Pancreas (tissue), 10 donors: Measurements from ENCODE around the gene GPX3. TPM values are rescaled to one million over a fixed set of nuclear protein-coding genes. Genes with fewer than 3 reads are reported as not detected.

ENCODE experiments used
- ATAC-seq, 4 donors: fragments of 200-7000 bp; cut with Tn5 transposase; one replicate each; pipeline versions ENCODE4 v1.8.0 to v1.9.1; 2020; ENCODE audit warnings: mild to moderate bottlenecking in 4 of 4, moderate library complexity in 4 of 4
- DNase-seq, 6 donors: peaks; one replicate each; pipeline ENCODE4 v3.0.0-alpha.2; 2020
- FAIRE-seq: peaks from 2 replicates; lab custom pipeline; 2012; peaks lifted over from hg19 to GRCh38; lab: Jason Lieb, UNC
- H3K27ac ChIP-seq, 4 donors: fragments of 200-600 bp; sonication (generic); 1 replicate in 3 of 4; 2 replicates in 1 of 4; pipeline versions ENCODE4 v1.5.0 to v1.8.0; 2020
- H3K27me3 ChIP-seq, 4 donors: fragments of 200-600 bp; one replicate each; pipeline ENCODE4 v1.8.0; 2021
- H3K36me3 ChIP-seq, 3 donors: fragments of 200-600 bp; sonication (generic) in 1 of 3; one replicate each; pipeline versions ENCODE4 v1.5.0 to v1.8.0; 2020 to 2021
- H3K4me1 ChIP-seq, 3 donors: fragments of 200-600 bp; one replicate each; pipeline ENCODE4 v1.8.0; 2021
- H3K4me3 ChIP-seq, 4 donors: fragments of 200-600 bp; sonication (generic) in 2 of 4; one replicate each; pipeline versions ENCODE4 v1.5.0 to v1.8.0; 2020 to 2021
- H3K9me3 ChIP-seq, 4 donors: fragments of 200-600 bp; one replicate each; pipeline ENCODE4 v1.8.0; 2021
- WGBS, 2 donors: extraction: QIAGEN DNeasy Blood & Tissue Kit; methylation state at CpG; one replicate each; pipeline ENCODE4 v1.1.7; 2013; 5-methylcytosine and 5-hydroxymethylcytosine counted together
- intact Hi-C, 3 donors: fragments of 100-400 bp; cut with DNase I; formaldehyde crosslinking; loops; one replicate each; pipeline versions ENCODE4 v1.11.1 to v1.14.2; 2022
- polyA plus RNA-seq, 2 donors: library from polyadenylated mRNA; stranded (reverse); fragments of 200-250 nt; gene quantifications; one replicate each; pipeline ENCODE4 v1.2.3, GENCODE V29; 2013
- total RNA-seq, 6 donors: library from RNA; stranded (reverse); fragmentation: NEBNext Ultra II Directional in 4 of 6; extraction: Animal tissue kit (Norgen Biotek cat#: 25700) in 4 of 6; gene quantifications; one replicate each; pipeline versions ENCODE4 v1.2.1 to v1.2.4, GENCODE V29; 2021 to 2023
- TF ChIP-seq, protein P1 (sequence below), 4 donors: fragments of 200-600 bp; sonication (generic) in 3 of 4; IDR thresholded peaks; one replicate each; pipeline versions ENCODE4 v1.5.0 to v1.8.0; 2021; ENCODE audit warnings: antibody characterized with exemption in 4 of 4
- donor health status: healthy with polysubstance abuse.
- donor health status: DM: no; HTN: no; CAD: no; lungs with moderate emphysema.
- donor health status: DM: no; HTN: no; CAD: no.
- donor health status: control.
- donor health status: control.
- donor health status: Bipolar disorder and iron deficiency.
- donor health status: DM: yes; HTN: yes; CAD: no.
- donor health status: DM: no; HTN: no; CAD: no.
- donor health status: DM: no; HTN: no; CAD: no.
- donor health status: DM: yes; HTN: yes; CAD: no.

Gene GPX3
- total and polyA plus RNA-seq, 8 donors = 26.3 to 298 (median 61.6) TPM

DNA sequence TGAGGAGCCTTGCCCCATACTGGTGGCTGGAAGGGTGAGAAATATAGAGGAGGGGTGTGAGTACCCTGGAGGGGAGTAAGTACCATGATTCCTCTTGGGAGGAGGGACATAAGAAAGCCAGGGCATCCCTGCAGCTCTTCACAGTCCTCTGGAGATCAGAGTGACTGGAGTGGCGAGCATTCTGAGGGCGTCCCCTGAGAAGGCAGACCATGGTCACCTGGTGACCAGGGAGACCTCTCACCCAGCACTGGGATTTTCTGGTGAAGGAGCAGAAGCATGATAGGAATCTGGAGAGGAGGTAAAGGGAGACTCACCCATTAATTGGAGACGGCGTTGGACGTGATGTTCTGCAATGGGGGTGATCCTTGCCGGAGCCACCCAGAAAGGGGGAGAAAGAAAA is 27.7 kb upstream of the GPX3 start:
- Histone ChIP-seq H3K4me3 (no peak overlapping the region), H3K27me3 (no peaks in the 10 kb centered on the region), H3K36me3 (no peaks in the 10 kb centered on the region), H3K4me1 (no peaks in the 10 kb centered on the region), H3K27ac (no peak overlapping the region), H3K9me3 (no peaks in the 10 kb centered on the region)
- TF ChIP-seq, protein P1, sequence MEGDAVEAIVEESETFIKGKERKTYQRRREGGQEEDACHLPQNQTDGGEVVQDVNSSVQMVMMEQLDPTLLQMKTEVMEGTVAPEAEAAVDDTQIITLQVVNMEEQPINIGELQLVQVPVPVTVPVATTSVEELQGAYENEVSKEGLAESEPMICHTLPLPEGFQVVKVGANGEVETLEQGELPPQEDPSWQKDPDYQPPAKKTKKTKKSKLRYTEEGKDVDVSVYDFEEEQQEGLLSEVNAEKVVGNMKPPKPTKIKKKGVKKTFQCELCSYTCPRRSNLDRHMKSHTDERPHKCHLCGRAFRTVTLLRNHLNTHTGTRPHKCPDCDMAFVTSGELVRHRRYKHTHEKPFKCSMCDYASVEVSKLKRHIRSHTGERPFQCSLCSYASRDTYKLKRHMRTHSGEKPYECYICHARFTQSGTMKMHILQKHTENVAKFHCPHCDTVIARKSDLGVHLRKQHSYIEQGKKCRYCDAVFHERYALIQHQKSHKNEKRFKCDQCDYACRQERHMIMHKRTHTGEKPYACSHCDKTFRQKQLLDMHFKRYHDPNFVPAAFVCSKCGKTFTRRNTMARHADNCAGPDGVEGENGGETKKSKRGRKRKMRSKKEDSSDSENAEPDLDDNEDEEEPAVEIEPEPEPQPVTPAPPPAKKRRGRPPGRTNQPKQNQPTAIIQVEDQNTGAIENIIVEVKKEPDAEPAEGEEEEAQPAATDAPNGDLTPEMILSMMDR (IDR thresholded peaks at IDR 0.05) = no peak
- intact Hi-C loops = no loop called here
- FAIRE-seq = no peak
- DNase-seq = no peak
- 95 to 96% methylated on average over 6 of the region's 6 CpGs for WGBS, 2 donors
- ATAC-seq = no peak

DNA sequence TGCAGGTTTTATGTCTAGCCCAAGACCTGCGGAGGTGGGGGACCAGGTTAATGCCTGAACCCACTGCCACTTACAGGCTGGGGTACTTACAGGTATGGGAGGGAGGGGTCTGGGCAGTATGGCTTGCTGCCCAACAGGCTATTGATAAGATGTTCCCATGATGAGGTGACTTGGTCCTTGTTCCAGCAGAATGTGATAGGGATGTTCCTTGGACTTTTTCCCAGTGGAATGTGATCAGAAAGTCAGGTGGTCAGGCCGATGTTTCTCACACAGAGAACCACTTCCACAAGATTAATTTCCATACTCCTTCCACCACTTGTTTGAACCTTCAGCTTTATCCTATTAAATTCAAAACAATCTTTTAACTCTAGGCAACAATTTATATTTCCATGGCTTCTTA is 27.0 kb upstream of the GPX3 start:
- ATAC-seq = no peak
- 56 to 60% methylated on average over 2 of the region's 2 CpGs for WGBS, 2 donors
- H3K36me3 ChIP-seq = no peaks in the 10 kb centered on the region
- H3K27me3 ChIP-seq = no peaks in the 10 kb centered on the region
- no peak for FAIRE-seq
- no peak overlapping the region for H3K27ac ChIP-seq
- H3K9me3 ChIP-seq = no peaks in the 10 kb centered on the region
- DNase-seq = no peak
- intact Hi-C loops = no loop called here
- TF ChIP-seq, protein P1 (IDR thresholded peaks at IDR 0.05) = no peak
- H3K4me1 ChIP-seq = no peaks in the 10 kb centered on the region
- H3K4me3 ChIP-seq = no peak overlapping the region

GRCh38 chr5:150993826-150994412 is 26.5 kb upstream of the GPX3 start:
- no peaks in the 10 kb centered on the region for H3K9me3 ChIP-seq
- H3K27me3 ChIP-seq = no peaks in the 10 kb centered on the region
- 25 to 35% methylated on average over 1 of the region's 1 CpG for WGBS, 2 donors
- no peak for ATAC-seq
- no peaks in the 10 kb centered on the region for H3K4me1 ChIP-seq
- TF ChIP-seq, protein P1 (IDR thresholded peaks at IDR 0.05) = no peak
- FAIRE-seq = no peak
- no peak for DNase-seq
- no peak overlapping the region for H3K27ac ChIP-seq
- H3K4me3 ChIP-seq = no peak overlapping the region
- intact Hi-C loops = no loop called here
- H3K36me3 ChIP-seq = no peaks in the 10 kb centered on the region

GRCh38 chr5:150999704-151000442 is 20.5 kb upstream of the GPX3 start:
- Histone ChIP-seq H3K36me3 (no peaks in the 10 kb centered on the region), H3K27ac (no peak overlapping the region), H3K9me3 (no peaks in the 10 kb centered on the region), H3K27me3 (no peaks in the 10 kb centered on the region), H3K4me1 (no peaks in the 10 kb centered on the region), H3K4me3 (no peak overlapping the region)
- FAIRE-seq (no peak), ATAC-seq (peak in 3 of 4 donors; percentile 38 to 71 (median 50)), DNase-seq (peak in 2 of 6 donors; percentile 22 to 45)
- 34 to 38% methylated on average over 7 of the region's 7 CpGs for WGBS, 2 donors
- intact Hi-C loops = no loop called here
- TF ChIP-seq, protein P1 (IDR thresholded peaks at IDR 0.05) = no peak

DNA sequence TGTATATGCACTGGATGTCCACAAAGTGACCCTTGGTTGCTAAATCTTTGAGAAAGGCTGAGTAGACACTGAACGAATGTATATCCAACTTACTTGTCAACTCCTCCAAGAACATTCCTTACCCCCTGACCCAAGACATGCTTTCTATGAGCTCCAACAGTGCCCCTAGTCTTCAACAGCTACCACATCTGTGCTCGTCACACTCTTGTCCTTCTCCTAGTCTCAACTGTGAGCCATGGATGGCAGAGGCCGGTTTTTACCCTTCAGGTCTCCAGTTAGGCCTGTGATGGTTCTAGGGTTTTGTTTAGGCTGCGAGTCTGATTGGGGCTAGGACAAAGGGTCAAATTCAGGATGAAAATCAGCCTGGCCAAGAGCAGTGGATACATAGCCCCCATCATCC is 19.0 kb upstream of the GPX3 start:
- no peaks in the 10 kb centered on the region for H3K27me3 ChIP-seq
- DNase-seq = no peak
- no peak for ATAC-seq
- no peaks in the 10 kb centered on the region for H3K36me3 ChIP-seq
- no peak overlapping the region for H3K27ac ChIP-seq
- FAIRE-seq = no peak
- H3K4me3 ChIP-seq = no peak overlapping the region
- no peaks in the 10 kb centered on the region for H3K9me3 ChIP-seq
- TF ChIP-seq, protein P1 (IDR thresholded peaks at IDR 0.05) = no peak
- 87 to 88% methylated on average over 4 of the region's 4 CpGs for WGBS, 2 donors
- intact Hi-C loops = no loop called here
- no peaks in the 10 kb centered on the region for H3K4me1 ChIP-seq
